ENCODE measurements around the gene MBD3L5.
"Not testable (repeated sequence)": the region's sequence is repeated elsewhere in the genome, so short reads cannot be mapped to it uniquely, and the experiment has no call there.

MBD3L5 gene

GRCh38 chr19:7054635-7055368 lies 24.4 kb downstream of the MBD3L5 start:
- not testable (repeated sequence) for DNase-seq

- not testable (repeated sequence) for DNase-seq
Measured at GRCh38 chr19:7055679-7056078, 25.3 kb downstream of the MBD3L5 start.

- not testable (repeated sequence) for DNase-seq
Measured at GRCh38 chr19:7056371-7056770, 26.0 kb downstream of the MBD3L5 start.

- not testable (repeated sequence) for DNase-seq
Measured at GRCh38 chr19:7058576-7058975, 28.2 kb downstream of the MBD3L5 start, which contains the start of gene MBD3L3. Gene MBD3L3 (minus strand): TSS chr19:7058676. CDS start chr19:7058605, 71 bp downstream.

- DNase-seq: not testable (repeated sequence)
Measured at GRCh38 chr19:7059977-7060376, 29.6 kb downstream of the MBD3L5 start.

- DNase-seq: no peak
Measured at GRCh38 chr19:7063339-7063738, 33.0 kb downstream of the MBD3L5 start.

GRCh38 chr19:7063764-7064418 lies 33.5 kb downstream of the MBD3L5 start:
- DNase-seq: no peak

- peak; percentile 31 to 60 for DNase-seq
Measured at GRCh38 chr19:7067122-7067521, 36.7 kb downstream of the MBD3L5 start.

GRCh38 chr19:7067716-7068115 lies 37.3 kb downstream of the MBD3L5 start:
- no peak for DNase-seq

GRCh38 chr19:7068599-7068998 lies 38.2 kb downstream of the MBD3L5 start:
- no peak for DNase-seq

- DNase-seq: peak; percentile 91 to 92
Measured at GRCh38 chr19:7069042-7069903, 38.9 kb downstream of the MBD3L5 start, which contains the start of gene ZNF557. Gene ZNF557 (plus strand): TSS chr19:7069703. CDS start chr19:7075075, 5,372 bp downstream.

- DNase-seq: no peak
Measured at GRCh38 chr19:7069904-7070226, 39.5 kb downstream of the MBD3L5 start.

GRCh38 chr19:7072541-7072940 lies 42.2 kb downstream of the MBD3L5 start:
- DNase-seq: no peak

- DNase-seq: no peak
Measured at GRCh38 chr19:7074705-7075282, 44.4 kb downstream of the MBD3L5 start.

GRCh38 chr19:7076151-7076550 lies 45.8 kb downstream of the MBD3L5 start:
- no peak for DNase-seq

- DNase-seq: no peak
Measured at GRCh38 chr19:7078008-7078407, 47.6 kb downstream of the MBD3L5 start.
